Activated T-cell treated with anti-CD3 and anti-CD28 coated beads, Interleukin-2, amount 50 U/mL, for 1 hour (primary cell): Measurements from ENCODE around the gene YTHDC2.
A peak's percentile ranks its signal among the peaks of the same experiment; 100 is the strongest.

Source experiments
- DNase-seq: peaks from one replicate; pipeline ENCODE4 v3.0.0-alpha.2; 2020

Gene YTHDC2

DNA sequence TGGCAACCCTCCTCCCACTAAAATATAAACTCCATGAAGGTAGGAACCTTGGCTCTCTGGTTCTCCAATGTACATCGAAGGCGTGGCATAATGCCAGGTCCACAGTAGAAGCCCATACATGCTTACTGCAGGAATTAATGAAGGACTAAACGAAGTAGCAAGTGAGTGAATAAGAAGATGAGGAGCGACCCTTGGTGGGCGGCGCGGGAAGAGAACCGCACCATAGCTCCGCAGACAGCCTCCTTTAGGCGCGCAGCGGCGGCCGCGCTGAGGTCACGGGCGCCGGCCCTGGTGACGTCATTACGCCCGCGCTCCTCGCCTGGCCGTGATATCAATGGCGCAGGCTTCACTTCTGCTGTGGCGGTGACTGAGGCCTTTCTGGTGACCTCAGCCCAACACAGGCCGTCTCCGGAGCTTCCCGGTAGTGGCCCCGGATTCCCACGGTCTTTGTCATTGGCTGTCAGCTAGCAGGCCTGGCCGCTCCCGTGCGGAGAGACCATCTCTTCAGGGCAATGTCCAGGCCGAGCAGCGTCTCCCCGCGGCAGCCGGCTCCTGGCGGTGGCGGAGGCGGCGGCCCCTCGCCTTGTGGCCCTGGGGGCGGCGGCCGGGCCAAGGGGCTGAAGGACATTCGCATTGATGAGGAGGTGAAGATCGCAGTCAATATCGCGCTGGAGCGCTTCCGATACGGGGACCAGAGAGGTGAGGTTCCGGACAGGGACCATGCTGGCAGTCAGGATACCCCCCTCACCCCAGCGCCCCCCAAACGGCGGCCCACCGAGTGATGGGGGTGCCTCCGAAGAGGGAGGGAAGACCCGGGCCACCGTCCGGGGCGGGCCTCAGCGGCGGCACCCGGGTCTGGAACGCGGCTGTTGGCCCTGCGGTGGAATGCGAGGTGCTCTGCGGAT is at the start of gene YTHDC2:
Gene YTHDC2, plus strand, starts transcription at position 311 of the 905 bp plus-strand sequence. Its CDS starts 202 bp downstream, at position 513.
- DNase-seq, result peak; percentile 91

DNA sequence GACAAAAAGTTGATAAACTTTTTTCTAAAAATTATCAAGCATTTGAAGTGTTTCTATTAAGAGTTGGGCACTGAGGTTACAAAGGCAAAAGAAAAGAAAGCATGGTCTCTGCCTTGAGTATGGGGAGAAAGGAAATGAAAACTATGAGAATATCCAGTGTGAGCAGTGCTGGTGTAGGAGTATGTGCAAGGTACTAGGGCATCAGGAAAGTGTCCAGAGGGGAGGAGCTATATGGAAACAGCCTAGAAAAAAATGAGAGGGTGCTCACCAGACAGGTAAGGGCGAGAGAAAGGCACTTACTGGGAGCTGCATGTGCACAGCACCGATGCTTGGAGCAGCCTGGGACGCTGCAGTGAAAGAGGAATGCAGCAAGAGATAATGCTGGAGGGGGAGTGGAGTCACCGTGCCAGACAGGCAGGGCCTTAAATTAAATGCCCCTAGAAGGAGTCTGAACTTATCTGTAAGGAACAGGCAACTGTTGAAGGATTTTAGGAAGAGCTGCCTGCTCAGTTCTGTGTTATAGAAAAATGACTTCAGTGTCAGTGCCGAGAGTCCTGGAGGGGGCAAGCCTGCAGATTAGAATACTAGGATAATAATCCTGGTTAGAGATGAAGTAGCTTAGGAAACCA is 39.3 kb upstream of the YTHDC2 start:
- DNase-seq, result no peak

DNA sequence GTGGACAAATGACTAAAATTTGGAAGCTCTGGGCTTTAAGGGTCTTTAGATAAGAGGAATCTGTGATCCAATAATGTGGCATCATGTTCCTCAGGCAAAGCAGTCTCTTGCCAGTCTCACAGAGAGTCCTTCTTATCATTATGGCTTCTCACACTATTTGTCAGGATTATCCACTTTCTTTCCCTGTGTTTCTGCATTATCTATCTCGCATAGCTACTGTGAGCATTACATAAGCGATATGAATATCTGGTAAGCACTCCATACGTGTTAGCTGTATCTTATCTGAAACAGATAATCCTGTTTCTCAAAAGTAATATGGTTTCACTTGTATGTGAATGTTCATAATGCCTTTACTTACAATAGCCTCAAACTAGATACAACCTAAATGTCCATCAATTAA is 34.8 kb upstream of the YTHDC2 start:
- DNase-seq, result no peak

DNA sequence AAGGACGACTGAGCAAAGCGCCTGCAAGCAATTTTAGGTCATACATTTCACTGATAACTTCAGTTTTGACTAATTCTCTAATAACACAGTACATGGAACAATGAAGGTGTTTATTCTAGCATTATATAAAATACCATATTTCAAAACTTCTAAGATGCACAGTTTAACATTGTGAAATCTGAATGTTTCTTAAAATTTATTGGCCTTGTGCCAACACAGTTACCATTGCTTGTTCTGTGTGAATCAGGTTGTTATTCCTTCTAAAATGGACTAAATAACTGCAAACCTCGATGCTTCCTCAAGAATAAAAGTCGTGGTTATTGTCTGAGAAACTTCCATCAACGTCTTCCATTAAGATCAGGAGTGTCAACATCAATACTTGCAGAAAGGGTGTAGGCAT is 33.3 kb upstream of the YTHDC2 start:
- no peak for DNase-seq

DNA sequence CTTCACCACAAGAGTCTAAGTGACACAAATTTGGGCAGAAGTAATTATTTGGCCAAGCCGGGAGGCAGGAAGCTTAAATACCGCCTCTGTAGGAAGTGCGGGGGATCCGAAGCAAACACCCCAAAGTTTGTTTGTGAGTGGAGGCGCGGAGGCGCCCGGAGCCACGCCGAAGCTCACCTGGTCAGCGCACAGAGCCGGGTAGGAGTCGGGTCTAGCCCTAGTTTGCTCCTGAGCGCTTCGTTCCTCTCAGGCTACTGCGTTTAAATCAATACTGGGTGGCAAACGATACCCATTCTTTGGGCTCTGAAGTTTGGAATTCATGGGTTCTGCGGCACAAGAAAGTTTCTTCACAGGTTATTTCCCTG is 26.1 kb upstream of the YTHDC2 start:
- DNase-seq, result no peak

DNA sequence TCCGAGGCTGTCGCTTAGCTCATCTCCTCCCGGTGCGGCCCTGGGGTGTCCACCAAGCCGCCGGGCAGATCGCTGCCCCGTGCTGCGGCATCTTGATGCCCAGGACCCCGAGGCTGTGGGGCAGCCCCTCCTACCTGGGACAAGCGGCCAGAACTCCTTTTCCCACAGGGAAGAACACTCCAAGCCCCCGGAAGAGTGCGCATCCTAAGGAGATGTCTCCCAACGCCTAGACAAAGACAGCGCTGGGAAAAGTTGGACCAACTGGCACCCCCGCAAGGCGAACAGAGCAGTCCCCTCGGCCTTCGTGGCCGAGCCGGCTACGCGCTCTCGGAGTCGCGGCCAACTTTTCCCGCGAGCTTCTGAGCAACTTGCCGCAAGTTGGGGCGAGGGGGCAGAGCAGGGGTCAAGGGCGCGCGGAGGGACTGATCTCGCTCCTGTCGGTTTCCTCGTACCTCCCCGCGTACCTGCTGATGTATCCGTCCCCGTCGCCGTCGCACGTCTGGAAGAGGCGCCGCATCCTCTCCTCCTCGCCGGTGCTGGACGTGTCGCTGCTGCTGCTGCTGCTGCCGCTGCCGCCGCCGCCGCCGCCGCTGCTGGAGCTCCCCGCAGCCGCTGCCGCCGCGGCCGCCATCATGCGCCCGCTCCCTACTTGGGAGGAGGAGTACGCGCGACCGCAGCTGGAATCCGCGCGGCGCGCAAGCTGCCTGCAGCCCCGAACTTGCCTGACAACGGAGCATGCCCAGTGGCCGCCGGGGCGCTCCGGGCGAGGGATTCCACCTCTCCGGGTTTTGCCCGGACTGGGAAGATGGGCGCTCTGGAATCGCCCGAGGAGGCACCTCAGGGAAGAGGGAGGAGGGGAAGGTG is 25.5 kb upstream of the YTHDC2 start, which contains the start of gene MCC:
Gene MCC, minus strand, starts transcription at position 673 of the 864 bp plus-strand sequence.
- DNase-seq, result peak; percentile 50

DNA sequence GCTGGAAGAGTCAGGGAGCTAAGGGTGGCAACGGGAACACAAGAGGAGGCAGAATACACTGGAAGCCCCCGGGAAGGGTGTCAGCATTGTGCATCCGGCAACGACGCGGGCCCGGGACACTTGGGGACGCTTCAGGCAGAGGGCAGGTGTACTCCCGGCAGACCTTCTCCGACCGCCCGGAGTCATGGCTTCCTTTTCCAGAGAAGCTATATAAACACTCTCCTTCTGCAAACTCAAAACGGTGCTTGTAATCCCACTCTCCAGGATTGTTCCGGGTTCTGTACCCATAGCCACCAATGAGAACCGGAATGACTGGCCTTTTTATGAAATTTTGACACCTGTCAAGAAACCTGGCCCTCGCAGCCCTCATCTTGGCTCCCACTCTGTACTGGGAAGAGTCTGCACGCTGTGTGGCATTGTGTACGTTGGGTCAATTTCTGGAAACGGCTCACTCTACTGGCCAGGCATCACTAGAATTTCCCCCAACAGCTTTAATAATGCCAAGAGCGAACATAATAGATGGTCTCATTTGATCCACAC is 24.8 kb upstream of the YTHDC2 start:
- no peak for DNase-seq

DNA sequence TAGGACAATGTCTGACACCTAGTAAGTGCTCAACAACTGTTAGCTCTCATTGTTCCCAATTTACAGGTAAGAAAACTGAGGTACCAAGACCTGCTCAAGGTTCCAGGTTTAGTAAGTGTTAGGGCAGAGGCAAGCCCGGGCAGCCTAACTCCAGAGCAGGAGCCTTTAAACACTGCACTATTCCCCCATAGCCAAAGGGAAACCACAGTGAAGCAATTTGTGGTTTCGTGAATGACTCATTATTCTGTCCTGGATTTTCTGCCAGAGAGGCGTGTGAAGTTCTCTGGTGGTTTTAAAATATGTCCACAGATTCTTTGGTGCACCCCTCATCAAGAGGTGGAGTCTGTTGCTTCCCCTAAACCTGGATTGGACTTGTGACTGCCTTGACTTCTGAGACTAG is 24.2 kb upstream of the YTHDC2 start:
- DNase-seq, result no peak

DNA sequence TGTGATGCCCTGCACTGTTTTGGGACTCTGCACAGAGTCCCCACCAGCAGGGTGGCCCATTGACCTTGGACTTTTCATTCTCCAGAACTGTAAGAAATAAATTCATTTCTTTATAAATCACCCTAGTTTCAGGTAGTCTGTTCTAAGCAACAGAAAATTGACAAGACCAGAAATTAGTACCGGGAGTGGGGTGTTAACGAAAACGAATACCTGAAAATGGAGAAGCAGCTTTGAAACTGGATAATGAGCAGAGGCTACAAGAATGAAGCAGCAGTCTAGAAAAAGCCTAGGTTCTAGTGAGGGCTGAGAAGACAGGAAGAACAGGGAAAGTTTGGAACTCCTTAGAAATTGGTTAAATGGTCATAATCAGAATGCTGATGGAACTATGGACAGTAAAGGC is 23.2 kb upstream of the YTHDC2 start:
- DNase-seq, result no peak

DNA sequence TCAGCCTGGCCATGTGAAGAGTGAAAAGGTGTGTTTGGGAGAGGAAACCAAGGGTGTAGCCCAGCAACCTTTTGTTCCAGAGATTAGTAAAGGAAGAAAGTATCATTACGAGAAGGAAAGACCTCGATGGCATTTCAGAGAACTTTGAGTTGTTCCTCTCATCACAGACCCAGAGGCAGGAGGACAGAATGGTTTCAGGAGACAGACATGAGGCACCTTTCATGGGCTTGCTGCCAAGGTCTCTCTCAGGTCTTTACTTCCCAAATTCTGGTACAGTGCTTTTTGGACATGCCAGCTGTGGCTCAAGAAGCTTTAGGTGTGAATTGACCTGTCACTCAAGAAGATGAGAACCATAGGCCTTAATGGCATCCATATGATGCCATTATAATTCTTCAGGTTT is 22.5 kb upstream of the YTHDC2 start:
- no peak for DNase-seq

DNA sequence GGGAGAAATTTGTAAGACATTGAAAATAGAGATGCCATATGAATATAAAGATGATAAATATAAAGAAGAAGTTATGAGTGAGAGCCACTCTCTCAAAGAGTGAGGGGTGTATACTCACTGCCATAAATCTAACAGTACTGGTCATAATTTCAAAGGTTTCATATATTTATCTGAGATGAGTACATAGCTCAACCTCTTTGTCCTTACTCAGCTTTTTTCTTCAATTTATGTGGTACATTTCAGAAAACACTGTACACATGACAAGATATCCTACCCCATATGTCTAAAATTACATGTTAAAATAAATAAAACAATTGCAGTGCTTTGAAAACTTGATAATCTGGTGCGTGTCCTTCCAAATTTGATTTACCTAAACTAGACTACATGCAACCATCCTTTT is 20.0 kb upstream of the YTHDC2 start:
- DNase-seq, result no peak

DNA sequence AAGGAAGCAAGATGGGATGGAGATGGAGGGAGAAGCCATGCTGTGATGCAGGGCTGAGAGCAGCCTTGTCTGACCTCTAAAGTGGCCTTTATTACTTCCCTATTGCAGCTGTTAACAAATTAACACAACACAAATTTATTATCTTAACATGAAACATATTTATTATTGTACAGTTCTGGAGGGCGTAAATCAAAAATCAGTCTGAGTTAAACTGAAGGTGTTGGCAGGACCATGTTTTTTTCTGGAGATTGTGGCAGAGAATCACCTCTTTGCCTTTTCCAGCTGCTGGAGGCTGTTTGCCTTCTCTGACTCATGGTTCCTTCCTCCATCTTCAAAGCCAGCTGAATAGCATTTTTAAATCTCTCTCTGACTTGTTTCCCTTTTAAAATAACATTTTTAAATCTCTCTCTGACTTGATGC is 18.1 kb upstream of the YTHDC2 start:
- DNase-seq, result no peak

DNA sequence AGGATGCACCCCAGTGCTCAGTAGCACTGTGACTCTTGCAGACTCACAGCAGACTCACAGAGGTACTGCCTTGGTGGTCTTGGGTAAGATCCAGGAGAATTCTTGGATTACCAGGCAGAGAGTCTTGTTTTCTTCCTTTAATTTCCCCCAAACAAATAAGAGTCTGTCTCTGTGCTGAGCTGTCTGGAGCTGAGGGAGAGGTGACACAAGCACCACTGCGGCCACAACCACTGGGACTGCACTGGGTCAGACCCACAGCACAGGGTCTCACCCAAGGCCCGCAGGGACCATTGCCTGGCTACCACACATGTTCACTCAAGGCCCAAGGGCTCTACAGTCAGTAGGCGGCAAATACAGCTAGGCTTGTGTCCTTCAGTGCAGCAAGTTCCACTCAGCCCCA is 11.4 kb upstream of the YTHDC2 start:
- no peak for DNase-seq

DNA sequence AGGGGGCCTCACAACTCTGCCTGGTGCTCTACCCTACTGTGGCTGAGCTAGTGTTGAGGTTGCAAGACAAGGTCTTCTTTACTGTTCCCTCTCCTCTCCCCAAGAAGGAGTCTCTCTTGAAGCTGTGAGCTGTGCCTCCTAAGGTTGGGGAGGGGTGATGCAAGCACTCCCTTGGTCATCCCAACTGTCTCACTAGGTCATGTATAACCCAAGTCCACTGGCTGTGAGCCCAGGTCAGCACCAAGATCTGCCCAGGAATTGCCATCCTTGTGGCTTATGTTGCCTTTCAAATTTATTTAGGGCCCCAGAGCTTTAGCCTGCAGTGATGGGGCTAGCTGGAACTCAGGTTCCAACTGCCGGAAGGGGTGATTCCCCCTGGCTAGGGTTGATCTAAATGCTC is 10.3 kb upstream of the YTHDC2 start:
- no peak for DNase-seq

DNA sequence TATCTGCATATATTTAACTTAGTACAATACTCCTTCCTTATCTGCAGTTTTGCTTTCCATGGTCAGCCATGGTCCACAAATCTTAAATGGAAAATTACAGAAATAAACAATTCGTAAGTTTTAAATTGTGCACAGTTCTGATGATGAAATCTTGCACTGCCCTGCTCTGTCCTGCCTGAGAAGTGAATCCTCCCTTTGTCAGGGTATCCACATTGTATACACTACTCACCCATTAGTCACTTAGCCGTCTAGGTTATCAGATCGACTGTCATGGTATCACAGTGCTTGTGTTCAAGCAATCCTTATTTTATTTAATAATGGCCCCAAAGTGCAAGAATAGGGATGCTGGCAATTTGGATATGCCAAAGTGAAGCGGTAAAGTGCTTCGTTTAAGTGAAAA is 8.3 kb upstream of the YTHDC2 start:
- DNase-seq, result no peak

DNA sequence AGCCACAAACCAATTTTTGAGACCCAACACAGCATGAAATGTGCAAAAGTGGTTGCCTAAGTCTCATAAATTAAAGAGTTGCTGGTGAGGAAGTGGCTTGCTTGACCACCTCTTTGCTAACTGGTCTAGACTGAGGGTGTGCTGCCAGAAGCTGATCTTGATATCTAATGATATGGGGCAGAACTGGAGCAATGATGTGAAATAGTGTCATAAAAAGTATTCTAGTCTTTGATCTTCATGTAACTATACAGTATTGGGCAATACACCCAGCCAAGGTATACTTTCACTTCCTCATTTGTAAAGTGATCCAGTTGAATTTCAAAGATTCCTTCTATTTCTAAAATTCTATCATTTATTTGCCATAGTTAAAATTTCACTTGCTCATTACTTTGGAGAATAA is 5.9 kb upstream of the YTHDC2 start:
- DNase-seq, result no peak

DNA sequence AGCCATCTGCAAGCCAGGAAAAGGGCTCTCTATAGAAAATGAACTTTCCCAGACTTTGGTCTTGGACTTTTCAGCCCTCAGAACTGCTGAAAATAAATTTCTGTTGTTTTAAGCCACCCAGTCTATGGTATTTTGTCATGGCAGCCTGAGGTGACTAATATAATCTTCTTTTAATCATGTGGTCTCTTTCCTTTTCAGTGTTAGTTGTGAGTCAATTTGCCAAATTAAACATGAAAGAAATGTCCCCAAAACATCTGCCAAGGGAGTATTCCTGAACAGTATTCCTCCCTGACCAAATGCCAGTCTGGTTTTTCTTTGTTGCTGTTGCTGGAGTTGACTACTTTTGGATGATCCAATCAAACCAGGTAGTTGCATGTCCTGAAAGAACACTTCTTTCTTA is 4.7 kb upstream of the YTHDC2 start:
- no peak for DNase-seq

DNA sequence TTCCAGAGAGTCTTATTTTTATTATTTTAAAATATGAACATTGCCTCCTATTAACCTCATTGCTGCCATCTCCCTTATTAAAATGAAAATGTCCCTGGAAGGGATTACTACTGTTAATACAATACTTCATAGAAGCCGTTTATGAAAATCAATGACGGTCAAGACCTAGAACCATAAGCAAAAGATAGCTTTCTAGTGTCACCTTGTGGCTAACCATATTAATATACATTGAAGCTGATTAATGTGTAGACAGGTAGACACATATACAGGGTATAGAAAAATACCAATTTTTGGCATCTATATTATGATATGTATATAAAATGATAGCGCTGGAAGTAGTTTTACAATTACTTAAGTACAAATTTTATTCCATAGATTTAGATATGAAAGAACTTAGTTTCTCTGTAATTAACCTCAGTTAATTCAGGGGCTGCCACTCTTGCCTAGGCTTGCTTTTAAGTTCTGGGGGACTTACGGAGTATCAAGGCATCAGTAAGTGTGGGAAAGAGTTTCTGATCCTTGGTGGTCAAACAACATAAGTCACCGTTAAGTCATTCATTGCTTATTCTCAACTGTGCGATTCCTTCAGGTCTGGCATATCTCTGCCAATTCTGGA is 2.5 kb upstream of the YTHDC2 start:
- no peak for DNase-seq

DNA sequence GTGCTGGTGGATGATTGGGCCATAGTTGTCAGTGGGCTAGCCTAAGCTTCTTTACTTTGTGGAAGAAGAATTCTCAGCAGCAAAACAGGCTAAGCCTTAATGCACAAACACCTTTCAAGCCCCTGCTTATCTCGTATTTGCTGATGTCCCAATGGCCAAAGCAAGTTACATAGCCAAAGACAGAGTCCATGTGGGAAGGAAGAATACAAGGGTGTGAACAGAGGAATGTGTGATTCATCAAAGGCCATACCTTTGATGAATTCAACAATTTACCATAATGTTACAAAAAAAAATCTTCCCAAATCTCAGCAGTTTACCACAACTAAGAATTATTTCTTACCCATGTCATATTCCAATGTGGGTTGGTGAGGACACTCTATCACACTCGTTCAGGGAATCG is 1.2 kb upstream of the YTHDC2 start:
- no peak for DNase-seq

DNA sequence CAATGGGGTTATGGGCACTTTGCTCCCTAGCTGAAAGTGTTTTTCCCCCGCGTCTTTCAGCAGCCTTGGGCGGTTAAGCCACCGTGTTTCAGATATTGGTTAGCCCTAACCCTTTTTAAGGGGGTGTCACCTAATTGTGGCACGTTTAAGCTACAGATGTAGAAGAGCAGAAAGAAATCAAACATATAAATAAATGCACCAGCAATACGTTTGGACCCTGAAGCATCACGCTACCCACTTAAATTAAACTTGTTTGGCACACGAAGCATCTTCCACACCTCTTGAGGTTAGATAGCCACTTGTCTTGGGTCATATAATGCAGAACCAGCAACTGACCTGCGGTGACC is 768 bp downstream of the YTHDC2 start:
- no peak for DNase-seq

DNA sequence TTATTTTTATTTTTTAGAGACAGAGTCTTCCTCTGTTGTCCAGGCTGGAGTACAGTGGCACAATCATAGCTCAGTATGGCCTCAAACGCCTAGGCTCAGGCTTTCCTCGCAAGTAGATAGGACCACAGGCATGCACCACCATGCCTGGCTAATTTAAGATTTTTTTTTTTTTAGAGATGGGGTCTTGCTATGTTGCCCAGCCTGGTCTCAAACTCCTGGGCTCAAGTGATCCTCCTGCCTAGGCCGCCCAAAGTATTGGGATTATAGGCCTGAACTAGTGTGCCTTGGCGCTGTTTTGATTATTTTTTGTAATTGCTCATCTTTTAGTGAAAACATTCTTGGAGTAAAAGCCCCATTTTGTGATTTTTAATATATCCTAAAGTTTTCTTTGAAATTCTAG is 5.4 kb downstream of the YTHDC2 start:
- DNase-seq, result no peak

DNA sequence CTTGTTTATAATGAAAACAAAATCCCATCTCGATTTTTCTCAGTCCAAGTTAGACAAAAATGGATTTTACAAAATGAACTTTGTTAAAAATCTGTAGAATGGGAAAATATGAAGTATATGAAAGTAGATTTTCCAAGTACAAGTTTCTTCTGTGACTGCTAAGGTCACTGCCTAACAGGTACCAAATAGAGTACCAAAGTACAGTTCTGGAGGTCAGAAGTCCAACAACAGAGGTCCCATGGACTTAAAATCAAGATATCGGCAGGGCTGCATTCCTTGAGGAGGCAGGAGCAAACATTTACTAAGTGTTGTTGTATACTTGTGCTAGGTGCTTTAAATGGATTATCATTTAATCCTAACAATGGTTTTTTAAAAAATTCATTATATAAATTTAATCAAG is 5.9 kb downstream of the YTHDC2 start:
- DNase-seq, result no peak

DNA sequence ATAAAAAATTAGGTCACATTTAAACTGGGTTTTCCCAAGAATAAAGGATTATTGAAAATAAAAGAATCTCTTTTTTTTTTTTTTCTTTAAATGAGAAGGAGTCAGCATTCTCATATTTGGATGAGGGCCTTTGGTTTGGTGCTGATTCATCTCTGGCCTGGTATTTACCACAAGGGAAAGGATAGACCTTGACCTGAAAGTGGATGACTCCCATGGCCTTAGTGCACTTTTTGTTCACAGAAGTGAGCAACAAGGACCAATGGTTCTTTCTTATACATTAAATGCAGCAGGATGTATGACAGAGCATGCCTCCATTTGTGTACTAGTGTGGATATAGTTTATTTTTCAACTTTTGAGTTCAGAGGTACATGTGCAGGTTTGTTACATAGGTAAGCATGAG is 6.9 kb downstream of the YTHDC2 start:
- DNase-seq, result no peak
